Fibroblast of the conjunctiva (primary cell): ENCODE results near the gene RPH3AL.
"Not testable (repeated sequence)": the region's sequence is repeated elsewhere in the genome, so short reads cannot be mapped to it uniquely, and the experiment has no call there.

Experiments used
- DNase-seq: peaks from one replicate; pipeline ENCODE4 v3.0.0-alpha.2; 2010; ENCODE audit warnings: low read depth

Gene RPH3AL

GRCh38 chr17:379531-380465 lies 27.2 kb upstream of the RPH3AL start:
- no peak for DNase-seq

DNA sequence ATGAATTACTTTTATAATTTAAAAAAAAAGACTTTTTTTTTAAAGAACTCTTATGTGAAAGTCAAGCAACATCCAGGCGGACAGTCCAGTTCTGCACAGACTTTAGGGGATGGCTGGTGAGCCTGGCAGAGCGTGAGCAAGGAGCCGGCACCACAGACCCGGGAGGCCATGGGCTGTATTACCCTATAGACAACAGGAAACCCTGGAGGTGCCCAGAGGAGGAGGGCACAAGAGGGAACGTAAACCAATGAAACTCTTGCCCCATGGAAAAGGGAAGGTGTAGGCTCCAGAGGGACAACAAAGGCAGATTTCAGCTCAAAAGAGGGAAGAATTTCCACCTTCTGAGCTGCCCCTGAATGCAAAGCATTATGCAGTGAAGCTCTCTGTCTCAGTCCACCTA lies 25.5 kb upstream of the RPH3AL start:
- DNase-seq = no peak

DNA sequence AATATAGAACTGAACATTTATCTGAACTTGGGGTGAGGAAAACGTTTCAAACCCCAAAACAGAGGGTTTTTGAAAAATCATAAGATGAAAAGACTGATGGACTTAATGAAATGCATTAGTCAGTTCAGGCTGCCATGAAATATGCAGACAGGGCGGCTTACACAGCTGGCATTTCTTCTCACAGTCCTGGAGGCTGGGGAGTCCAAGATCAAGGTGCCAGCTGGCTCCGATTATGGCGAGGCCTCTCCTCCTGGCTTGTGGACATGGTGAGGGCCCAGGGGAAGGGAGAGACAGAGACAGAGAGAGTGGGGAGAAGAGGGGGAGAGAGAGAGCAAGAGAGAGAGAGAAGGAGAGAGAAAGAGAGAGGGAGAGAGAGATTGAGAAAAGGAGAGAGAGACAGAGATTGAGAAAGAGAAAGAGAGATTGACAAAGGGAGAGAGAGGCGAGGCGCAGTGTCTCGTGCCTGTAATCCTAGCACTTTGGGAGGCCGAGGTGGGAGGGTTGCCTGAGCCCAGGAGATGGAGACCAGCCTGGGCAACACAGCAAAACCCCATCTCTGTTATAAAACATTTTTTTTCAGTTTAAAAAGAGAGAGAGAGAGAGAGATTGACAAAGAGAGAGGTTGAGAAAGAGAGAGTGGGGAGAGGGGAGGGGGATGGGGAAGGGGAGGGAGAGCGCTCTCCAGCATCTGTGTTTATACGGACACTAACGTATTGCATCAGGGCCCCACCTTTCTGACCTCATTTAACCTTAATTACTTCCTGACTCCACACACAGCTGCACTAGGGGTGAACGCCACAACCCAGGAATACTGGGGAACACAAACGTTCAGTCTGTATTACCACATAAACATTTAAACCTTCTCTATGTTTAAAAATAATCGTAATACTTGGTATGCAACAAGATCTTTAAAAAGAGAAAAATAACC lies 24.6 kb upstream of the RPH3AL start:
- DNase-seq = peak; percentile 27

- DNase-seq = no peak
These were observed 21.1 kb upstream of the RPH3AL start for GRCh38 chr17:373613-374230.

DNA sequence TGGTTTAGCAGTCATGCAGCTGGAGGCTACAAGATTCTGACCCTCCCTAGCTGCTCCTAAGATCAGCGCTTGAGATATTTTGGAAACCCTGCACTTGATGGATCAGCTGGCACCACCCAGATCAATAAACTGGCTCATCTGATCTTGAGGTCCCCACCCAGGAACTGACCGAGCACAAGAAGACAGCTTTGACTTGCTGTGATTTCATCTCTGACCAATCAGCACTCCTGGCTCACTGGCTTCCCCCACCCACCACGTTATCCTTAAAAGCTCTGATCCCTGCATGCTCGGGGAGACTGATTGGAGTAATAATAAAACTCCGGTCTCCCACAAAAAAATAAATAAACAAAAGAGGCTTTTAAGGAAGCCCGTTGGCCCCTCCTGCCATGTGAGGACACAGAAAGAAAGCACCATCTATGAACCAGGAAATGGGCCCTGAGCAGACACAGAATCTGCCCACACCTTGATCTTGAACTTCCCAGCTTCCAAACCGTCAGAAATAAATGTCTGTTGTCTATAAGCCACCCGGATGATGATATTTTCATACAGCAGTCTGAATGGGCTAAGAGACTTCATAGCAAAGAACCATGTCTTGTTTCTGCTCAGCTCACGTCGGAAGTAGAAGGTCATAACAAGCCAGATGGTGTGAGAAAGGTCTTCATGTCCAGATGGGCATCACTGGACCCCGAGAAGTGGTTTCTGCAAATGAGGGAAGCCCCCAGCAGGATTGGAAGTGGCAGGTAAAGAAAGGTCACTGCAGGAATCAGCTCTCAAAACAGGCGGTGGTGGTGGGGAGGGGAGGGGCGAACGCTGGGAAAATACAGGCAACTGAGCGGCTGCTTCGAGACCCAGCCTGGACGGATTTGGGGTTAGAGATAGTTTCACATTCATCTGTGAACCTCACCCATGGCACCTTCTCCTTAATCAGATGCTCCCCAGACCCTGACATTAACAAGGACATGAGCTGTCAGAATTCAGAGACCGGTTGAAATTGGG lies 19.8 kb upstream of the RPH3AL start:
- no peak for DNase-seq

DNA sequence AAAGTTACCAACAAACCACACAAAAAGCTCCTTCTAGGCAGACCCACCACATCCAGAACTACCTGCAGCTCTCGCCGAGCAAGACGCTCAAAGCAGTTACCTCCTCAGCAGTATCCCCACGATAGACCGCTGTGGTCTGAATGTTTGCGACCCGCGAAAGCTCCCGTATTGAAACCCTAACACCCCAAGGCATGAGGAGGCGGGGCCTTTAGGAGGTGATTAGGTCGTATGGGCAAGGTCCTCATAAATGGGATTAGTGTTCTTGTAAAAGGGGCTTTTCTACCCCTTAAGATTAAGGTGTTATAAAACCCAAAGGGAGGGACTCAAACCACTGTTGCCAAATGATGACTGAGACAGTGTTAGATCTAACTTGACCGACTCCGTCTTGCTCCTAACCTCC lies 19.0 kb upstream of the RPH3AL start:
- no peak for DNase-seq

- not testable (repeated sequence) for DNase-seq
These were observed 15.0 kb upstream of the RPH3AL start for GRCh38 chr17:367656-368055.

- not testable (repeated sequence) for DNase-seq
These were observed 14.3 kb upstream of the RPH3AL start for GRCh38 chr17:366657-367615.

DNA sequence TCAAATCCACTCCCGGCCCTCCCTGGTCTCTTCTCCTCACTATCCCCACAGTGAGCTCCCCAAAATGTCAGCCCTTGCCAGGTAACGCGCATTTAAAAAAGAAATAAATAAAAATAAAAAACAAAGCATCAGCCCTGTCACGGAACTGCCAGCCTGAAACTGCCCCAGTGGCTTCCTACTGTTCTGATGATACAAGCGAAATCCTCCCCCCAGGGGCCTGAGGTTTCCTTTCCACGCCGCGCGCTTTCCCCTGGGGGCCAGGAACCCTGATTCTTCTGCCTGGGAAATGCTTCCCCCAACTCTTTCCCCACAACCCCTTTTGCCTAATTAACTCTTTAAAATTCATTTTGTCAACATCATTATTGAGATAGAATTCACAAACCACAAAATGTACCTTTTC lies 12.2 kb upstream of the RPH3AL start:
- DNase-seq = no peak

- no peak for DNase-seq
These were observed 11.7 kb upstream of the RPH3AL start for GRCh38 chr17:364308-364707.

GRCh38 chr17:362721-363120 lies 10.1 kb upstream of the RPH3AL start:
- DNase-seq = no peak

- no peak for DNase-seq
These were observed 7.6 kb upstream of the RPH3AL start for GRCh38 chr17:360092-360750.

GRCh38 chr17:358491-359151 lies 6.0 kb upstream of the RPH3AL start:
- no peak for DNase-seq

- no peak for DNase-seq
These were observed 5.0 kb upstream of the RPH3AL start for GRCh38 chr17:357644-358043.

DNA sequence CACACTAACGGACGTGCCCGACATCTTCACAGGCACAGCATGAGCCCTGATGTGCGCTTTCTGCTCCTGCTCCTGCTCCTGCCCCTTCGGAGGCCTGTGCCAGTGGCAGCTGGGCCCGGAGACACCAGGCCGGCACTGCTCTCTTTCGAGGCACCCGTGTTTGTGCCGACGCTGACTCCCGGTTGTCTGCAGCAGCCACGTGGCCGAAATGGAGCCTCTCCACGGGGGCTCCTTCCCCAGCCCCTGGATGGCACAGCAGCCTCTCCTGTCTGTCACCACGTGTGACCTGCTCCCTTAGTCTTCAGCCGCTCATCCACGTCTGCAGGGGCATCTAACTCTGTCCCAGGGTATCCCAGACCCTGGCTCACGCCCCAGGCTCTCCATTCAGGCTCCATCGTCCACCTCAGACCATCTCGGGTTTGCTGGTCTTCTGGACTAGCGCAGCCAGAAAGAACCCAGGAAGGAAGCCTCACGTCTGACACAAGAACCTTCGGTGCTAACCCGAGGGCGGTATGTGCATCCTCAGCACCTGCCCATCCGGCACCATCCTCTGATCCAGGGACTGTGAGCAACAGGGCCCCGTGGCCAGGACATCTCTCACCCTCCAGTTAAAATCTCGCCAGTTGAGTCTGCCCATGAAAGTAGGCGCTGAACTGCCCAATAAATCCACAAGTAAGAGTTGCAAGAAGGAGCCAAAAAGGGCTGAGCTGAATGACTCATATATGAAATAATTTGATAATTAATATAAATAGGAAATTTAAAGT lies 4.2 kb upstream of the RPH3AL start:
- DNase-seq = no peak

GRCh38 chr17:354651-355556 lies 2.3 kb upstream of the RPH3AL start:
- DNase-seq = no peak

GRCh38 chr17:353838-354234 lies 1.2 kb upstream of the RPH3AL start:
- no peak for DNase-seq
